Measurements from ENCODE around the gene KCNT1. TPM values are rescaled to one million over a fixed set of nuclear protein-coding genes. Genes with fewer than 3 reads are reported as not detected.

Gene KCNT1
- total RNA-seq, 3 donors from 2014 or later, result 0.05 TPM; not detected in 2

GRCh38 chr9:135736272-135736978 is 34.4 kb downstream of the KCNT1 start:
- ATAC-seq (no peak), DNase-seq (no peak)
- H3K4me3 Mint-ChIP-seq, result no peak overlapping the region
- peaks cover 3% of the 10 kb centered on the region for H3K9me3 Mint-ChIP-seq
- no peaks in the 10 kb centered on the region for H3K4me1 Mint-ChIP-seq (ENCODE audit: low read depth)
- peaks cover 27% of the 10 kb centered on the region for H3K27me3 Mint-ChIP-seq (ENCODE audit: low read depth)
- H3K36me3 Mint-ChIP-seq (ENCODE audit: insufficient read depth), result no peaks in the 10 kb centered on the region

- DNase-seq (no peak), ATAC-seq (no peak)
- peaks cover 27% of the 10 kb centered on the region for H3K27me3 Mint-ChIP-seq (ENCODE audit: low read depth)
- no peak overlapping the region for H3K4me3 Mint-ChIP-seq
- H3K9me3 Mint-ChIP-seq, result no peaks in the 10 kb centered on the region
- no peaks in the 10 kb centered on the region for H3K36me3 Mint-ChIP-seq (ENCODE audit: insufficient read depth)
- H3K4me1 Mint-ChIP-seq (ENCODE audit: low read depth), result no peaks in the 10 kb centered on the region
Observed at GRCh38 chr9:135736979-135737839, 35.2 kb downstream of the KCNT1 start.

- Mint-ChIP-seq H3K27me3 (ENCODE audit: low read depth) (peaks cover 27% of the 10 kb centered on the region), H3K36me3 (ENCODE audit: insufficient read depth) (no peaks in the 10 kb centered on the region), H3K9me3 (no peaks in the 10 kb centered on the region), H3K4me1 (ENCODE audit: low read depth) (no peaks in the 10 kb centered on the region), H3K4me3 (no peak overlapping the region)
- DNase-seq (no peak), ATAC-seq (no peak)
Observed at GRCh38 chr9:135737840-135738521, 36.0 kb downstream of the KCNT1 start.

- no peak for DNase-seq
Observed at GRCh38 chr9:135739271-135740220, 37.6 kb downstream of the KCNT1 start.

GRCh38 chr9:135741276-135742219 is 39.6 kb downstream of the KCNT1 start:
- ATAC-seq, result no peak
- no peaks in the 10 kb centered on the region for H3K36me3 Mint-ChIP-seq (ENCODE audit: insufficient read depth)
- H3K4me1 Mint-ChIP-seq (ENCODE audit: low read depth), result no peaks in the 10 kb centered on the region
- H3K9me3 Mint-ChIP-seq, result no peaks in the 10 kb centered on the region
- H3K27me3 Mint-ChIP-seq (ENCODE audit: low read depth), result peaks cover 15% of the 10 kb centered on the region
- DNase-seq, result no peak
- no peak overlapping the region for H3K4me3 Mint-ChIP-seq

More at GRCh38 chr9:135739271-135740220, 37.6 kb downstream of the KCNT1 start:
- Mint-ChIP-seq H3K9me3 (no peaks in the 10 kb centered on the region), H3K4me3 (no peak overlapping the region), H3K36me3 (ENCODE audit: insufficient read depth) (no peaks in the 10 kb centered on the region), H3K27me3 (ENCODE audit: low read depth) (peaks cover 19% of the 10 kb centered on the region), H3K4me1 (ENCODE audit: low read depth) (no peaks in the 10 kb centered on the region)
- ATAC-seq, result no peak

- no peaks in the 10 kb centered on the region for H3K9me3 Mint-ChIP-seq
- H3K4me1 Mint-ChIP-seq (ENCODE audit: low read depth), result no peaks in the 10 kb centered on the region
Observed at GRCh38 chr9:135743021-135743420, 41.0 kb downstream of the KCNT1 start.

GRCh38 chr9:135743546-135744332 is 41.8 kb downstream of the KCNT1 start:
- ATAC-seq (no peak), DNase-seq (no peak)
- Mint-ChIP-seq H3K36me3 (ENCODE audit: insufficient read depth) (no peaks in the 10 kb centered on the region), H3K9me3 (no peaks in the 10 kb centered on the region), H3K4me1 (ENCODE audit: low read depth) (no peaks in the 10 kb centered on the region), H3K27me3 (ENCODE audit: low read depth) (peaks cover 9% of the 10 kb centered on the region), H3K4me3 (no peak overlapping the region)

More at GRCh38 chr9:135743021-135743420, 41.0 kb downstream of the KCNT1 start:
- no peak overlapping the region for H3K4me3 Mint-ChIP-seq
- ATAC-seq, result no peak
- no peaks in the 10 kb centered on the region for H3K36me3 Mint-ChIP-seq (ENCODE audit: insufficient read depth)
- no peak for DNase-seq
- H3K27me3 Mint-ChIP-seq (ENCODE audit: low read depth), result peaks cover 9% of the 10 kb centered on the region

GRCh38 chr9:135744333-135745070 is 42.5 kb downstream of the KCNT1 start:
- ATAC-seq (no peak), DNase-seq (no peak)
- H3K4me3 Mint-ChIP-seq, result no peak overlapping the region
- H3K27me3 Mint-ChIP-seq (ENCODE audit: low read depth), result peaks cover 5% of the 10 kb centered on the region
- no peaks in the 10 kb centered on the region for H3K9me3 Mint-ChIP-seq
- no peaks in the 10 kb centered on the region for H3K36me3 Mint-ChIP-seq (ENCODE audit: insufficient read depth)
- H3K4me1 Mint-ChIP-seq (ENCODE audit: low read depth), result no peaks in the 10 kb centered on the region

GRCh38 chr9:135745189-135745588 is 43.2 kb downstream of the KCNT1 start:
- Mint-ChIP-seq H3K27me3 (ENCODE audit: low read depth) (no peaks in the 10 kb centered on the region), H3K4me3 (no peak overlapping the region), H3K36me3 (ENCODE audit: insufficient read depth) (no peaks in the 10 kb centered on the region), H3K4me1 (ENCODE audit: low read depth) (no peaks in the 10 kb centered on the region), H3K9me3 (no peaks in the 10 kb centered on the region)
- DNase-seq (no peak), ATAC-seq (no peak)

GRCh38 chr9:135745686-135746324 is 43.8 kb downstream of the KCNT1 start:
- no peak for ATAC-seq
- Mint-ChIP-seq H3K27me3 (ENCODE audit: low read depth) (no peaks in the 10 kb centered on the region), H3K9me3 (no peaks in the 10 kb centered on the region), H3K4me1 (ENCODE audit: low read depth) (no peaks in the 10 kb centered on the region), H3K4me3 (no peak overlapping the region), H3K36me3 (ENCODE audit: insufficient read depth) (no peaks in the 10 kb centered on the region)
- no peak for DNase-seq

GRCh38 chr9:135746565-135746964 is 44.6 kb downstream of the KCNT1 start:
- no peaks in the 10 kb centered on the region for H3K27me3 Mint-ChIP-seq (ENCODE audit: low read depth)
- H3K9me3 Mint-ChIP-seq, result no peaks in the 10 kb centered on the region
- DNase-seq (no peak), ATAC-seq (no peak)
- no peaks in the 10 kb centered on the region for H3K4me1 Mint-ChIP-seq (ENCODE audit: low read depth)
- H3K36me3 Mint-ChIP-seq (ENCODE audit: insufficient read depth), result no peaks in the 10 kb centered on the region
- H3K4me3 Mint-ChIP-seq, result no peak overlapping the region
